Measurements from ENCODE around the gene CC2D2A.

DNA sequence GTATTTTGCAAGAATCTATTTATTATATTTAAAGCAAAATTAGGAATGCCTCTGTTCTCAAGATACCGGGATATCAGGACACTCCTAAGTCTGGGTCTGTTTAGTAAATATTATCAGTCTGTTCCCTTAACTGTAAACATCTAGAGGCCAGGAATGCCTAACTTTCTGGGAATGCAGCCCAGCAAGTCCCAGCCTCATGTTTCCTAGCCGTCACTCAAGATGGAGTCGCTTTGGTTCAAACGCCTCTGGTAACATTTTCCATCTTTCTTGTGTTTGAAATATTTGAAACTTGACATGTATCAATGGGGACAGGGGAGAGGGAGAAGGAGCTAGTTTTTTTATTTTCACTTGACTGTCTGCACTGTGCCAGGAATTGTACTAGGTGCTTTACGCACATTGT, 100.1 kb downstream of the CC2D2A start:
- TF ChIP-seq, protein P1, sequence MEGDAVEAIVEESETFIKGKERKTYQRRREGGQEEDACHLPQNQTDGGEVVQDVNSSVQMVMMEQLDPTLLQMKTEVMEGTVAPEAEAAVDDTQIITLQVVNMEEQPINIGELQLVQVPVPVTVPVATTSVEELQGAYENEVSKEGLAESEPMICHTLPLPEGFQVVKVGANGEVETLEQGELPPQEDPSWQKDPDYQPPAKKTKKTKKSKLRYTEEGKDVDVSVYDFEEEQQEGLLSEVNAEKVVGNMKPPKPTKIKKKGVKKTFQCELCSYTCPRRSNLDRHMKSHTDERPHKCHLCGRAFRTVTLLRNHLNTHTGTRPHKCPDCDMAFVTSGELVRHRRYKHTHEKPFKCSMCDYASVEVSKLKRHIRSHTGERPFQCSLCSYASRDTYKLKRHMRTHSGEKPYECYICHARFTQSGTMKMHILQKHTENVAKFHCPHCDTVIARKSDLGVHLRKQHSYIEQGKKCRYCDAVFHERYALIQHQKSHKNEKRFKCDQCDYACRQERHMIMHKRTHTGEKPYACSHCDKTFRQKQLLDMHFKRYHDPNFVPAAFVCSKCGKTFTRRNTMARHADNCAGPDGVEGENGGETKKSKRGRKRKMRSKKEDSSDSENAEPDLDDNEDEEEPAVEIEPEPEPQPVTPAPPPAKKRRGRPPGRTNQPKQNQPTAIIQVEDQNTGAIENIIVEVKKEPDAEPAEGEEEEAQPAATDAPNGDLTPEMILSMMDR (IDR thresholded peaks at IDR 0.05; ENCODE audit: insufficient read depth, low read length, poor library complexity, severe bottlenecking) = no peak
- TF ChIP-seq EZH2phosphoT487 (conservative IDR thresholded peaks at IDR 0.05; ENCODE audit: low read length) = no peak
